ENCODE measurements around the gene MPO. TPM values are rescaled to one million over a fixed set of nuclear protein-coding genes. Genes with fewer than 3 reads are reported as not detected.

The MPO gene
- total RNA-seq, 1 donor from 2014 or later: not detected

DNA sequence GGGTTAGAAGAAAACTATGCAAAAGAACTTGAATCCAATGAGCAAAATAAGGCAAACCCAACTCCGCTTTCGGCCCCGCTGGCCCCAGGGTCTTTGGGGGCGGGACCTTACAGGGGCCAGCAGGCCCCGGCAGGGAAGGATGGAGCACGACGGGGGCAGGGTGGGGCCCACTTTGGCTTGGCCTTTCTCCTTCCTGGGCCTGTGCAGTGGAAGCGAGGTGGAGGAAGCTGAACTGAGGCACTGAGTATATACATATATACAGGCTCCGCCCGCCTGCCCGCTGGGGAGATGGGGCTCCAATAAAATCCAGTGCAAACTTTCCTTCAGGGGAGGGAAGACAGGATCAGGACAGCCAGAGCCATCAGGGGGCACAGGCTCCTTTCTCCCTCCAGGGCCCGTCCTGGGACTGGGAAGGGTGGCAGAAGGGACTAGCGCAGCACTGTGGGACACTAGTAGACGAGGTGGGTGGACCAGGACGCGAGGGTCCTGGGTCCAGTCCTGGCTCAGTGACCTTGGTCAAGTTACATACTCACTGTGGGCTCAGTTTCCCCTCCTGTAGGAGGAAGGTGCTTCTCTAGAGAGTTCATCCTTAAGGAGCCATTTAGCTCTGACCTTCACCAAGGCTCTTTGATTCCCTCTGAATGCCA, 20.9 kb upstream of the MPO start:
- TF ChIP-seq, protein P1, sequence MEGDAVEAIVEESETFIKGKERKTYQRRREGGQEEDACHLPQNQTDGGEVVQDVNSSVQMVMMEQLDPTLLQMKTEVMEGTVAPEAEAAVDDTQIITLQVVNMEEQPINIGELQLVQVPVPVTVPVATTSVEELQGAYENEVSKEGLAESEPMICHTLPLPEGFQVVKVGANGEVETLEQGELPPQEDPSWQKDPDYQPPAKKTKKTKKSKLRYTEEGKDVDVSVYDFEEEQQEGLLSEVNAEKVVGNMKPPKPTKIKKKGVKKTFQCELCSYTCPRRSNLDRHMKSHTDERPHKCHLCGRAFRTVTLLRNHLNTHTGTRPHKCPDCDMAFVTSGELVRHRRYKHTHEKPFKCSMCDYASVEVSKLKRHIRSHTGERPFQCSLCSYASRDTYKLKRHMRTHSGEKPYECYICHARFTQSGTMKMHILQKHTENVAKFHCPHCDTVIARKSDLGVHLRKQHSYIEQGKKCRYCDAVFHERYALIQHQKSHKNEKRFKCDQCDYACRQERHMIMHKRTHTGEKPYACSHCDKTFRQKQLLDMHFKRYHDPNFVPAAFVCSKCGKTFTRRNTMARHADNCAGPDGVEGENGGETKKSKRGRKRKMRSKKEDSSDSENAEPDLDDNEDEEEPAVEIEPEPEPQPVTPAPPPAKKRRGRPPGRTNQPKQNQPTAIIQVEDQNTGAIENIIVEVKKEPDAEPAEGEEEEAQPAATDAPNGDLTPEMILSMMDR (IDR thresholded peaks at IDR 0.05): no peak
- no peak for DNase-seq (ENCODE audit: low spot score)
- Mint-ChIP-seq H3K27ac (ENCODE audit: unreplicated experiment) (no peak overlapping the region), H3K9me3 (ENCODE audit: low read depth) (peaks cover 5% of the 10 kb centered on the region), H3K36me3 (ENCODE audit: low read depth) (no peaks in the 10 kb centered on the region), H3K27me3 (ENCODE audit: low read depth) (peaks cover 20% of the 10 kb centered on the region), H3K4me1 (ENCODE audit: low read depth) (no peaks in the 10 kb centered on the region), H3K4me3 (ENCODE audit: unreplicated experiment) (no peak overlapping the region)

DNA sequence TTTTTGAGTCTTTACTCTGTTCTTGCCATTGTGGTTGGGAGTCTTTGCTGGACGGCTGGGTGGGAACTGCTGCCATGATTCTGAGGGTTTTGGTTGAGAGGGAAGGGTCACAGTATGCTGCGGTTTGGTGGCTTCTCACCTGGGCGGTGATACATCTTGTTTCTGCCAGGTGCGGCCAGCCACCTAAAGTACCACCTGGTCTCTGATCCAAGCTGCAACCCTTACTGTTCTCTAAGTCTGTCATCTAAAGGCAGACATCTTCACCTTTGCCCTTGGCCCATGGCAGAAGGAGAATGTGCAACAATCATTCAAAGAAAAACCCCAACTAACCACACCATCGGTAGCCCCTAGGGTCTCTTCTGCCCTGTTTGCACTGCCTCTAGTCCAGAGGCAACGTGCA, 19.6 kb upstream of the MPO start:
- Mint-ChIP-seq H3K27ac (ENCODE audit: unreplicated experiment) (no peak overlapping the region), H3K27me3 (ENCODE audit: low read depth) (peaks cover 20% of the 10 kb centered on the region), H3K4me1 (ENCODE audit: low read depth) (no peaks in the 10 kb centered on the region), H3K9me3 (ENCODE audit: low read depth) (peaks cover 7% of the 10 kb centered on the region), H3K36me3 (ENCODE audit: low read depth) (no peaks in the 10 kb centered on the region), H3K4me3 (ENCODE audit: unreplicated experiment) (no peak overlapping the region)
- TF ChIP-seq, protein P1 (IDR thresholded peaks at IDR 0.05): no peak
- no peak for DNase-seq (ENCODE audit: low spot score)

DNA sequence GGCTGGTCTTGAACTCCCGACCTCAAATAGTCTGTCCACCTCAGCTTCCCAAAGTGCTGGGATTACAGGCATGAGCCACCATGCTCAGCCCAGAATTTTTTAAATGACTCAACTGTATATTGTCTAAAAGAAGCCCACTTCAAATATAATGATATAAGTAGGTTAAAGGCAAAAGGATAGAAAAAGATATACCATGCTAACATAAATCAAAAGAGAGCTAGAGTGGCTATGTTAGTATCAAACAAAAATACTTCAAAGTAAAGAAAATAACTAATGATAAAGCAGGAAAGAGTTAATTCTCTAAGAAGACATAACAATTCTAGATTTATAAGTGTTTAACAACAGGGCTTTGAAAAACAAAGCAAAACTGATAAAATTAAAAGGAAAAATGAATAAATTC, 13.3 kb upstream of the MPO start:
- H3K4me1 Mint-ChIP-seq (ENCODE audit: low read depth): no peaks in the 10 kb centered on the region
- H3K27ac Mint-ChIP-seq (ENCODE audit: unreplicated experiment): no peak overlapping the region
- TF ChIP-seq, protein P1 (IDR thresholded peaks at IDR 0.05): no peak
- no peak overlapping the region for H3K4me3 Mint-ChIP-seq (ENCODE audit: unreplicated experiment)
- peaks cover 30% of the 10 kb centered on the region for H3K27me3 Mint-ChIP-seq (ENCODE audit: low read depth)
- DNase-seq (ENCODE audit: low spot score): no peak
- peaks cover 10% of the 10 kb centered on the region for H3K9me3 Mint-ChIP-seq (ENCODE audit: low read depth)
- H3K36me3 Mint-ChIP-seq (ENCODE audit: low read depth): no peaks in the 10 kb centered on the region

DNA sequence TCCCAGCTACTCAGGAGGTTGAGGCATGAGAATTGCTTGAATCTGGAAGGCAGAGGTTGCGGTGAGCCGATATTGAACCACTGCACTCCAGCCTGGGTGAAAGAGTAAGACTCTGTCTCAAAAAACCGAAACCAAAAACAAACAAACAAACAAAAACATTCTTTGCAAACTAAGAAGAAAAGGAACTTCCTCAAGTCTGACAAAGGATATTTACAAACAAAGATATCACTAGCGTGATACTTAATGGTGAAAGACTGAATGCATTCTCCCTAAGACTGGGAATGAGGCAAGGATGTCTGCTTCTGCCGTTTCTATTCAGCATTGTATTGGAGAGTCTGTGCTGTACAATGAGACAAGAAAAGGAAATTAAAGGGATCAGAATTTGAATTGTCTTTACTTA, 10.5 kb upstream of the MPO start:
- TF ChIP-seq, protein P1 (IDR thresholded peaks at IDR 0.05): no peak

DNA sequence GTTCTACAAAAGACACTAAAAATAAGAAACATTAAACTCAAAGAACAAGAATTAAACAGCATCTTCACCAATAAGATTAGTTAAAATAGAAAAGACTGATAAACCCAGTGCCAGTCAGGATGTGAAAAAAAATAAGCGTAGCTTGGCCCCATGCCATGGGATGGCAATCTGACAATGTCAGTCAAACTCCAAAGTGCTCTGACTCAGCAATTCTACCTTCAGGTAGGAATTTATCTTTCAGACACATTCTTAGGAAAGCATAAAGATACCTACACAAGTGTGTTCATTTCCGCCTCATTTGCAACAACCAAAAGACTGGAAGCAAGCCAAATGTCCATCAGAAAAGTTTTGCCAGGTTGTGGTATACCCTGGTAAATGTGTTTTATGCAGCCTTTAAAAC, 9.1 kb upstream of the MPO start:
- DNase-seq (ENCODE audit: low spot score): no peak
- H3K27me3 Mint-ChIP-seq (ENCODE audit: low read depth): peaks cover 27% of the 10 kb centered on the region
- TF ChIP-seq, protein P1 (IDR thresholded peaks at IDR 0.05): no peak
- peaks cover 3% of the 10 kb centered on the region for H3K4me1 Mint-ChIP-seq (ENCODE audit: low read depth)
- H3K9me3 Mint-ChIP-seq (ENCODE audit: low read depth): peaks cover 3% of the 10 kb centered on the region
- no peaks in the 10 kb centered on the region for H3K36me3 Mint-ChIP-seq (ENCODE audit: low read depth)
- H3K27ac Mint-ChIP-seq (ENCODE audit: unreplicated experiment): no peak overlapping the region
- H3K4me3 Mint-ChIP-seq (ENCODE audit: unreplicated experiment): no peak overlapping the region

More for the DNA sequence above, 10.5 kb upstream of the MPO start:
- no peaks in the 10 kb centered on the region for H3K4me1 Mint-ChIP-seq (ENCODE audit: low read depth)
- H3K27ac Mint-ChIP-seq (ENCODE audit: unreplicated experiment): no peak overlapping the region
- peaks cover 3% of the 10 kb centered on the region for H3K9me3 Mint-ChIP-seq (ENCODE audit: low read depth)
- no peaks in the 10 kb centered on the region for H3K36me3 Mint-ChIP-seq (ENCODE audit: low read depth)
- H3K4me3 Mint-ChIP-seq (ENCODE audit: unreplicated experiment): no peak overlapping the region
- H3K27me3 Mint-ChIP-seq (ENCODE audit: low read depth): peaks cover 27% of the 10 kb centered on the region
- DNase-seq (ENCODE audit: low spot score): no peak

All from chondrocyte (in vitro differentiated cells).